Common myeloid progenitor, CD34-positive (primary cell): ENCODE data around the gene EFHD1.

Experiments
- CTCF ChIA-PET: fragments of 350-600 bp; sonication (Branson Sonifier 250); formaldehyde crosslinking; loops from one replicate; lab custom pipeline; 2021; ENCODE audit warnings: antibody characterized with exemption; lab: Charles Lee
- POLR2A ChIA-PET: fragments of 350-600 bp; sonication (Branson Sonifier 250); formaldehyde crosslinking; loops from one replicate; lab custom pipeline; 2021; ENCODE audit warnings: antibody characterized with exemption; lab: Charles Lee
- DNase-seq, 3 donors: peaks; one replicate each; pipeline versions ENCODE4 v3.0.0 to v3.0.0-alpha.2; 2013
- H3K27ac ChIP-seq, 2 experiments: 1 replicate in 1 of 2; 2 replicates in 1 of 2; pipeline ENCODE4 v1.7.0; 2013; ENCODE audit warnings: inconsistent platforms in 2 of 2, low read length in 2 of 2, mild to moderate bottlenecking in 2 of 2, low read depth in 1 of 2, moderate library complexity in 1 of 2; ENCODE audit not compliant: severe bottlenecking in 2 of 2, insufficient read depth in 1 of 2, poor library complexity in 1 of 2
- H3K27me3 ChIP-seq, 5 experiments: replicated peaks in 2 of 5; 1 replicate in 3 of 5; 2 replicates in 2 of 5; pipeline versions ENCODE4 v1.6.1 to v1.7.0; 2013; ENCODE audit warnings: low read length in 4 of 5, mild to moderate bottlenecking in 2 of 5, moderate library complexity in 2 of 5, inconsistent platforms in 1 of 5; ENCODE audit not compliant: insufficient read depth in 5 of 5, control insufficient read depth in 4 of 5
- H3K36me3 ChIP-seq, 4 experiments: 1 replicate in 2 of 4; 2 replicates in 2 of 4; pipeline versions ENCODE4 v1.6.1 to v1.7.0; 2013; ENCODE audit warnings: low read length in 3 of 4, control low read depth in 1 of 4, mild to moderate bottlenecking in 1 of 4; ENCODE audit not compliant: control insufficient read depth in 4 of 4, insufficient read depth in 4 of 4
- H3K4me1 ChIP-seq, 4 experiments: 1 replicate in 3 of 4; 2 replicates in 1 of 4; pipeline versions ENCODE4 v1.6.1 to v1.7.1; 2013; ENCODE audit warnings: low read length in 3 of 4, mild to moderate bottlenecking in 3 of 4, control low read depth in 1 of 4, inconsistent platforms in 1 of 4, moderate library complexity in 1 of 4; ENCODE audit not compliant: control insufficient read depth in 4 of 4, insufficient read depth in 4 of 4; ENCODE audit errors: control extremely low read depth in 1 of 4
- H3K4me3 ChIP-seq, 7 experiments: 1 replicate in 4 of 7; 2 replicates in 3 of 7; pipeline versions ENCODE4 v1.5.1 to v1.7.0; 2013; ENCODE audit warnings: mild to moderate bottlenecking in 7 of 7, low read length in 6 of 7, moderate library complexity in 6 of 7, inconsistent platforms in 2 of 7, low read depth in 2 of 7, control low read depth in 1 of 7; ENCODE audit not compliant: insufficient read depth in 4 of 7, control insufficient read depth in 1 of 7; ENCODE audit errors: extremely low read depth in 1 of 7
- H3K9me3 ChIP-seq, 5 experiments: 1 replicate in 4 of 5; 2 replicates in 1 of 5; pipeline versions ENCODE4 v1.6.1 to v1.7.1; 2013; ENCODE audit warnings: low read length in 4 of 5, mild to moderate bottlenecking in 2 of 5, inconsistent platforms in 1 of 5, low read depth in 1 of 5, moderate library complexity in 1 of 5; ENCODE audit not compliant: control insufficient read depth in 4 of 5, insufficient read depth in 2 of 5; ENCODE audit errors: control extremely low read depth in 1 of 5
- WGBS: methylation state at CpG from one replicate; pipeline ENCODE4 v1.1.5; 2013; ENCODE audit not compliant: insufficient coverage; 5-methylcytosine and 5-hydroxymethylcytosine counted together

The EFHD1 gene

GRCh38 chr2:232659359-232659758 lies 26.0 kb downstream of the EFHD1 start:
- WGBS: 100% methylated on average over 1 of the region's 2 CpGs
- H3K4me1 ChIP-seq: no peaks in the 10 kb centered on the region
- POLR2A ChIA-PET: no interaction called here

GRCh38 chr2:232662486-232663260 lies 29.3 kb downstream of the EFHD1 start:
- Histone ChIP-seq H3K4me3 (no peak overlapping the region), H3K9me3 (no peaks in the 10 kb centered on the region), H3K4me1 (no peaks in the 10 kb centered on the region), H3K27me3 (no peaks in the 10 kb centered on the region), H3K36me3 (no peaks in the 10 kb centered on the region), H3K27ac (no peak overlapping the region)
- ChIA-PET POLR2A (no interaction called here), CTCF (interaction anchor here (0.8 kb wide), 1 partner anchor 10 kb away, joined by 3 read pairs; no protein-coding TSS in a partner anchor)
- 98% methylated on average over 12 of the region's 16 CpGs for WGBS
- no peak for DNase-seq

More at GRCh38 chr2:232659359-232659758, 26.0 kb downstream of the EFHD1 start:
- CTCF ChIA-PET: no interaction called here
- no peaks in the 10 kb centered on the region for H3K27me3 ChIP-seq
- DNase-seq: no peak
- H3K4me3 ChIP-seq: no peak overlapping the region
- H3K9me3 ChIP-seq: no peaks in the 10 kb centered on the region
- H3K36me3 ChIP-seq: no peaks in the 10 kb centered on the region
- H3K27ac ChIP-seq: no peak overlapping the region

DNA sequence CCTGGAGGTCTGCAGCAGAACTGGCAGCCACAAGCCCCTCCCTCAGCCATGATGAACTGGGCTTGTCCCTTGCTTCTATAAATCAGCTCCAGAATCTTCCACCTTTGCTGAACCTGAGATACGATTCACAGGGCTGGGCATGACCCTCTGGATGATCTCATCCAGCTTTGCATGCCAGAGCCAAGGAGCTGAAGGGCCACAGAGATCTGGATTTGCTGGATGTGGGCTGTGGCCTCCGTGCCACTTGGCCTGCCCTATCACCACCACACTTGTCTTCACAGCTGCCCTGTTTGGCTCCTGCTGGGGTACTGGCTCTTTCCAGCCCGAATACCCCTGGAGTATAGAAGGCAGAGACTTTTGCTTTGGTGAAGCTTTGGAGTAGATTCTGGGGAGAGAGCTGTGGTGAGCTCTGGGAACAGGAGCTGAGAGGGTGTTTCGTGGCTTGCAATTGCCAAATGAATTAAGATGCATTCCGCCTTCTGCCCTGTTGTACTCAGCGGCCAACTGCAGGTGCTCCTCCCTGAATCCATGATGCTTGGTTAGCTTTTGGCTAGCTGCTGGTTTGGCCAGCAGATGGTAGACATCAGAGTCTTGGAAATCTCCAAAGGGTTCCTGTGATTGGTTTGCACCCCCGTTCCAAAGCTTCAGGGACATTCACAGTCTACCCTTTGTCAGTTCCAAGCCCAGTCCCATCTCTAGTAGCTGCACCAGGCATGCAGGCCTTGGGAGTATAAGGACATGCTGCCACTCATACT lies 32.8 kb downstream of the EFHD1 start:
- no peaks in the 10 kb centered on the region for H3K4me1 ChIP-seq
- H3K36me3 ChIP-seq: no peaks in the 10 kb centered on the region
- ChIA-PET CTCF (interaction anchor here (1.1 to 1.9 kb wide), 2 partner anchors 56 to 61 kb away, joined by 3 to 8 read pairs; no protein-coding TSS in a partner anchor), POLR2A (no interaction called here)
- no peaks in the 10 kb centered on the region for H3K9me3 ChIP-seq
- 96% methylated on average over 7 of the region's 7 CpGs for WGBS
- H3K27me3 ChIP-seq: no peaks in the 10 kb centered on the region
- DNase-seq: no peak
- no peak overlapping the region for H3K27ac ChIP-seq
- no peak overlapping the region for H3K4me3 ChIP-seq

GRCh38 chr2:232667989-232668583 lies 34.7 kb downstream of the EFHD1 start:
- no peak for DNase-seq
- ChIA-PET POLR2A (no interaction called here), CTCF (interaction anchor here (0.9 to 1.6 kb wide), 6 partner anchors 18 to 63 kb away, joined by 3 to 6 read pairs (median 3); partner anchors contain the start of gene EFHD1)
- Histone ChIP-seq H3K27me3 (no peaks in the 10 kb centered on the region), H3K4me1 (no peaks in the 10 kb centered on the region), H3K36me3 (no peaks in the 10 kb centered on the region), H3K4me3 (no peak overlapping the region), H3K27ac (no peak overlapping the region), H3K9me3 (no peaks in the 10 kb centered on the region)
- 90% methylated on average over 3 of the region's 10 CpGs for WGBS

DNA sequence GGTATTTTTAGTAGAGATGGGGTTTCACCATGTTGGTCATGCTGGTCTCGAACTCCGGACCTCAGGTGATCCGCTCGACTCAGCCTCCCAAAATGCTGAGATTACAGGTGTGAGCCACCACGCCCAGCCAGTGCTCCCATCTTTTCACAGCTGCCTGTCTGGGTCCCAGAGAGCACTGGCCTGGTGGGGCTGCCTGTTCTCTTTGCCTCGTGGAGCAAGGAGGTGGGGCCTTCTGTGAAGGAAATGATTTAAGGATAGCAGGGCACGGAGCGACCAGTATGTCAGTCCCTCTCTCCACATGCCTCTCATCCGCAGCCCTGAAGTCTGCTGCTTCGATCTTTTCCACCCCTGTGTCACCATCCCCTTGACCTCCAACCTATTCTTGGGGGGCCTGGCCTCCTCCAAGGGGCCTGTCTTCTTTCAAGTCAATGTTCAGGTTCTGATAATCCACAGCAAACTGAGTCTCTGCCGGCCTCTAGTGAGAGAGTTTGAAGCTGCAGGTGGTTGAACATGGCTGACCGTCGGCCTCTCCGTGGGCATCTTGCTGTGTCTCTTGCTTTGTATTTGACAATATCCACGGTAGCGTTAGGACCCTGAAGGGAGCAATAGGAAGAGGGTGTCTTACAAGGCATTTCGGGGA lies 35.5 kb downstream of the EFHD1 start:
- Histone ChIP-seq H3K36me3 (no peaks in the 10 kb centered on the region), H3K27ac (no peak overlapping the region), H3K9me3 (no peaks in the 10 kb centered on the region), H3K27me3 (no peaks in the 10 kb centered on the region), H3K4me1 (no peaks in the 10 kb centered on the region), H3K4me3 (no peak overlapping the region)
- WGBS: 73% methylated on average over 12 of the region's 17 CpGs
- ChIA-PET POLR2A (interaction anchor here (0.6 kb wide), 1 partner anchor 9 kb away, joined by 3 read pairs; no protein-coding TSS in a partner anchor), CTCF (interaction anchor here (0.9 to 1.6 kb wide), 5 partner anchors 17 to 63 kb away, joined by 3 to 6 read pairs (median 3); partner anchors contain the start of gene EFHD1)
- peak; percentile 23 to 44 (median 27) for DNase-seq

DNA sequence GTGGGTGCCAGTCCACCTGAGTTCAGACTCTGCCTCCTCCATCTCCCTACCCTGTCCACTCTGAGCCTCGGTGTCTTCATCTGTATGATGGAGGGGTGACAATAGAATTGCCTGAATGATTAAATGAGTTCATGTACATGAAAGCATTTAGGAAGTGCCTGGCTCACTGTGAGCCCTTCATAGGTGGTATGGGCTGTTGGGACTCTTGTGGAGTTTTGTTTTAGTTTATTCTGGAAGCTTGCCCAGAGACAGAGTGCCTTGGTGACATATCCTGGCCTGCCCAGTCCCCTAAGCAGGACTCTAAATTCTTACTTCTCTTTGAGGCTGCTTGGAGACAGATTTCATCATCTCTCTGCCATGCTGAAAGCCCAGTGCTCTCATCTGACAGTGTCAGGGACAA lies 39.2 kb downstream of the EFHD1 start:
- DNase-seq: no peak
- ChIA-PET CTCF (interaction anchor here (1.1 to 1.5 kb wide), 2 partner anchors 10 to 65 kb away, joined by 3 read pairs; no protein-coding TSS in a partner anchor), POLR2A (no interaction called here)
- no peak overlapping the region for H3K4me3 ChIP-seq
- 83% methylated on average over 1 of the region's 1 CpG for WGBS
- H3K27me3 ChIP-seq: no peaks in the 10 kb centered on the region
- no peaks in the 10 kb centered on the region for H3K4me1 ChIP-seq
- no peaks in the 10 kb centered on the region for H3K9me3 ChIP-seq
- no peaks in the 10 kb centered on the region for H3K36me3 ChIP-seq
- no peak overlapping the region for H3K27ac ChIP-seq
